SK-N-MC (cell line): ENCODE data around the gene BCL2L13.

Experiments
- EZH2 ChIP-seq: fragments of 200-600 bp; sonication (generic); IDR thresholded peaks from one replicate; pipeline ENCODE4 v1.6.1; 2017; ENCODE audit warnings: antibody characterized with exemption
- FOXP2 ChIP-seq: optimal IDR thresholded peaks from 2 replicates; pipeline ENCODE3; 2011; ENCODE audit warnings: mild to moderate bottlenecking, moderate library complexity; ENCODE audit not compliant: insufficient read depth; ENCODE audit errors: extremely low read length, control extremely low read depth
- POLR2AphosphoS5 ChIP-seq: IDR thresholded peaks from 2 replicates; pipeline ENCODE4 v1.6.1; 2012; ENCODE audit warnings: mild to moderate bottlenecking, low read depth, low read length, borderline replicate concordance

DNA sequence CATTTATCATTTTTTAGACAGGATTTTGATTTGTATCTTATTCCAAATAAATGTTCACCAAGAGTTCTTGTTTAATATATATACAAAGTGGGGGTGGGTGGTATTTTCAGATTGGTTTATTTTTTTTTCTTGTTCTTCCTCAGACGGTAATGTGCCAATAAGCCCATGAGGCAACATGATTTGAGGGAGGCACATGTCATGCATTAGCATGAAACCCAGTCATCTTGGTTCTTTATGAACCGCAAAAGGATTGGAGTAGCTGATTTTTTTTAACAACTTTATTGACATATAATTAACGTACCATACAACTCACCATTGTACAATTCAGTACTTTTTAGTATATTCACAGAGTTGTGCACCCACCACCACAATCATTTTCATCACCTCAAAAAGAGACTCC, 2.7 kb downstream of the BCL2L13 start:
- TF ChIP-seq POLR2AphosphoS5: no peak
- TF ChIP-seq EZH2: no peak
- TF ChIP-seq FOXP2: no peak
